HG03108 (cell line): ENCODE results near the gene OR6F1.
"Not testable (repeated sequence)": the region's sequence is repeated elsewhere in the genome, so short reads cannot be mapped to it uniquely, and the experiment has no call there.

ENCODE experiments used
- ATAC-seq: cut with Tn5 transposase; IDR thresholded peaks from one replicate; pipeline ENCODE4 v1.9.1; 2021; ENCODE audit warnings: moderate library complexity; ENCODE audit not compliant: unreplicated experiment

The OR6F1 gene

GRCh38 chr1:247716546-247716945 is at the start of gene OR6F1:
OR6F1 (minus strand) TSS chr1:247716646; CDS start chr1:247712755, 3,891 bp downstream.
- ATAC-seq, result no peak

GRCh38 chr1:247760456-247760855 is 44.0 kb upstream of the OR6F1 start, which contains the start of gene OR1C1:
OR1C1 (minus strand) TSS chr1:247760556; CDS start chr1:247758406, 2,150 bp downstream.
- no peak for ATAC-seq

GRCh38 chr1:247754311-247754710 is 37.9 kb upstream of the OR6F1 start:
- not testable (repeated sequence) for ATAC-seq

- ATAC-seq, result no peak
Observed at GRCh38 chr1:247749870-247750269, 33.4 kb upstream of the OR6F1 start.

GRCh38 chr1:247748041-247748440 is 31.6 kb upstream of the OR6F1 start, which contains the start of gene OR14A2:
OR14A2 (minus strand) TSS chr1:247748141.
- ATAC-seq, result no peak

GRCh38 chr1:247747616-247748015 is 31.2 kb upstream of the OR6F1 start:
- no peak for ATAC-seq

GRCh38 chr1:247746391-247746935 is 30.0 kb upstream of the OR6F1 start:
- no peak for ATAC-seq

GRCh38 chr1:247742215-247742760 is 25.8 kb upstream of the OR6F1 start:
- ATAC-seq, result not testable (repeated sequence)

- ATAC-seq, result no peak
Observed at GRCh38 chr1:247741756-247742155, 25.3 kb upstream of the OR6F1 start.

- no peak for ATAC-seq
Observed at GRCh38 chr1:247740721-247741120, 24.3 kb upstream of the OR6F1 start.

GRCh38 chr1:247738315-247738714 is 21.9 kb upstream of the OR6F1 start, which contains the start of gene OR14K1:
OR14K1 (plus strand) TSS chr1:247738615; CDS start chr1:247738615, 0 bp downstream.
- no peak for ATAC-seq

- no peak for ATAC-seq
Observed at GRCh38 chr1:247721222-247721621, 4.8 kb upstream of the OR6F1 start.

GRCh38 chr1:247713753-247714152 is 2.7 kb downstream of the OR6F1 start:
- no peak for ATAC-seq

GRCh38 chr1:247710681-247711080 is 5.8 kb downstream of the OR6F1 start:
- ATAC-seq, result not testable (repeated sequence)

- ATAC-seq, result no peak
Observed at GRCh38 chr1:247701338-247701737, 15.1 kb downstream of the OR6F1 start.

GRCh38 chr1:247681288-247681897 is 35.1 kb downstream of the OR6F1 start:
- ATAC-seq, result peak; percentile 81

- ATAC-seq, result no peak
Observed at GRCh38 chr1:247680171-247680570, 36.3 kb downstream of the OR6F1 start.

- ATAC-seq, result no peak
Observed at GRCh38 chr1:247679639-247680038, 36.8 kb downstream of the OR6F1 start, which contains the start of gene OR13G1. OR13G1 (minus strand) TSS chr1:247679739; CDS start chr1:247673041, 6,698 bp downstream.

GRCh38 chr1:247669225-247669624 is 47.2 kb downstream of the OR6F1 start:
- ATAC-seq, result no peak
